IPS-11a (cell line): ENCODE measurements around the gene TCF7L1.

Experiments used
- H3K4me3 ChIP-seq: one replicate; pipeline ENCODE4 v1.5.1; 2013; ENCODE audit warnings: low read depth, low read length, control low read depth

Gene TCF7L1

GRCh38 chr2:85215448-85216401, 82.5 kb downstream of the TCF7L1 start:
- no peak overlapping the region for H3K4me3 ChIP-seq

GRCh38 chr2:85216927-85217326, 83.7 kb downstream of the TCF7L1 start:
- no peak overlapping the region for H3K4me3 ChIP-seq

GRCh38 chr2:85221067-85221691, 88.0 kb downstream of the TCF7L1 start:
- H3K4me3 ChIP-seq, result no peak overlapping the region

- H3K4me3 ChIP-seq, result no peak overlapping the region
Observed at GRCh38 chr2:85222792-85223191, 89.6 kb downstream of the TCF7L1 start.

GRCh38 chr2:85226783-85227182, 93.6 kb downstream of the TCF7L1 start:
- H3K4me3 ChIP-seq, result no peak overlapping the region

- H3K4me3 ChIP-seq, result no peak overlapping the region
Observed at GRCh38 chr2:85230679-85231467, 97.7 kb downstream of the TCF7L1 start.

GRCh38 chr2:85231468-85231805, 98.2 kb downstream of the TCF7L1 start:
- no peak overlapping the region for H3K4me3 ChIP-seq

GRCh38 chr2:85231952-85232351, 98.8 kb downstream of the TCF7L1 start:
- H3K4me3 ChIP-seq, result no peak overlapping the region

GRCh38 chr2:85234868-85235267, 101.7 kb downstream of the TCF7L1 start:
- H3K4me3 ChIP-seq, result no peak overlapping the region

- no peak overlapping the region for H3K4me3 ChIP-seq
Observed at GRCh38 chr2:85235281-85235680, 102.1 kb downstream of the TCF7L1 start.

- H3K4me3 ChIP-seq, result no peak overlapping the region
Observed at GRCh38 chr2:85236084-85236483, 102.9 kb downstream of the TCF7L1 start.

- H3K4me3 ChIP-seq, result no peak overlapping the region
Observed at GRCh38 chr2:85237849-85238565, 104.8 kb downstream of the TCF7L1 start.

GRCh38 chr2:85238607-85239006, 105.4 kb downstream of the TCF7L1 start:
- no peak overlapping the region for H3K4me3 ChIP-seq

GRCh38 chr2:85239102-85239501, 105.9 kb downstream of the TCF7L1 start:
- H3K4me3 ChIP-seq, result no peak overlapping the region

- no peak overlapping the region for H3K4me3 ChIP-seq
Observed at GRCh38 chr2:85240055-85240454, 106.9 kb downstream of the TCF7L1 start.

GRCh38 chr2:85242321-85242720, 109.1 kb downstream of the TCF7L1 start:
- no peak overlapping the region for H3K4me3 ChIP-seq

GRCh38 chr2:85243101-85244072, 110.2 kb downstream of the TCF7L1 start:
- no peak overlapping the region for H3K4me3 ChIP-seq

- H3K4me3 ChIP-seq, result no peak overlapping the region
Observed at GRCh38 chr2:85244828-85245227, 111.6 kb downstream of the TCF7L1 start.

GRCh38 chr2:85245891-85246290, 112.7 kb downstream of the TCF7L1 start:
- no peak overlapping the region for H3K4me3 ChIP-seq

GRCh38 chr2:85246348-85246747, 113.2 kb downstream of the TCF7L1 start:
- H3K4me3 ChIP-seq, result no peak overlapping the region
